Epidermal melanocyte (primary cell): Measurements from ENCODE around the gene ARHGEF10L.

ENCODE experiments used
- DNase-seq: peaks from one replicate; pipeline ENCODE4 v3.0.0; 2011; ENCODE audit warnings: low spot score; ENCODE audit not compliant: insufficient read length

The ARHGEF10L gene

DNA sequence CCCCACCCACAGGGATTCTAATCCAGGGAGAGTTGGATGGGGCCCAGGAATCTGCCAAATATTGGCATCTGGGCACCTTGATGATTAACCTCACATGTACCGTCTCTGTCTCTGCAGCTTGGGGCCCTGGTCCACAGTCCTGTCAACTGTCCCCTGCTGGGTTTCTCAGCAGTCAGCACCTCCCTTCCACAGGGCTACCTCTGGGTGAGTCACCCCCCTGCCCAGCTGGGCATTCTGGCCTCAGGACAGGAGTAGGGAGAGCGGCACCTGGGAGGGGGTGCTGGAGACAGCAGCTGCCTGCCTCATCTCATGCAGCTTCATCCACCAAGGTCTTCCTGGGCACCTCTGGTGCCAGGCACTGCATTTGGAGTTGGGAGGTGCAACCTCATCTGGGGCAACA is 115.0 kb downstream of the ARHGEF10L start:
- no peak for DNase-seq

DNA sequence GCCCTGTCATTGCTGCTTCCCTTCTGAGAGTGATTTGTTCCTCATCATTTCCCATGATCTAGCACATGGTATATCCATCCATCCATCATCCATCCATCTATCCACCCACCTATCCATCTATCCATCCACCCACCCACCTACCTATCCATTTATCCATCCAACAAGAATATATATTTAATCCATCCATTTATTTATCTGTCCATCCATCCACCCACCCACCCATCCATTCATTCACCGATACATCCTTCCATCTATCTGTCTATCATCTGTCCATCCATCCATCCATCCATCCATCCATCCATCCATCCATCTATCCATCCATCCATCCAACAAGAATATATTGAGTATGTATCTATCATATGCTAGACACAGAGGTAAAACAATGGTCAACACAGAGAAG is 115.7 kb downstream of the ARHGEF10L start:
- no peak for DNase-seq

DNA sequence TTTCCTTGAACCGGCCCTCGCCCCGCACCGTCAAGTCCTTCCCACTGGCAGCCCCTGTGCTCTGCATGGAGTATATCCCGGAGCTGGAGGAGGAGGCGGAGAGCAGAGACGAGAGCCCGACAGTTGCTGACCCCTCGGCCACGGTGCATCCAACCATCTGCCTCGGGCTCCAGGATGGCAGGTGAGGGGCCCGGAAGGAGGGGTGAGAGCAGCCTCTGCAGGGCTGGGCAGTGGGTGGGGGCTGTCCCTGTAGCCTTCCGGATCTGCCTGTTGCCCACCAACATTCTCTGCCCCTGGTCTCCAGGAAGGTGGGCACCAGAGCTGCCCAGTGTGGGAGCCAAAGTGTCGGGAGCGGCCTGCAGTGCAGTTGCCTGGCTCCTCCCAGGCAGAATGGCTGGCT is 116.4 kb downstream of the ARHGEF10L start:
- DNase-seq = no peak

DNA sequence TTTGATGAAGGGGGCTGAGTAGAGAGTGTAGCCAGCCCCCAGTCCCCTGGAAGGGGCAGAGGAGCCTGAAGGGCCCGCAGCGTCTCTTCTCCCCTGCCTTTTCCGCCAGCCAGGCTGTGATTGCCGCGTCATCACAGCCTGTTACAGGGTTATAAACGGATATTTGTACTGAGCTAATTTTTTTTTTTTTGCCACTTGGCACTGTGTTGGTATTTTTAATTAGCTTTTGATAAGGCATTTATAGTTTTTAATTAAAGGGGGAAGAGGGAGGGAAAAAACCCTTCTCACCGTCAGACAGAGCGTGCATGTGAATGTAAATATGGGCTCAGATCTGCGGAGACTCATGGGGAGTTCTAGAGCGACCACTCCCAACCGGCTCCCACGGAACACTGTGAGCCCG is 117.9 kb downstream of the ARHGEF10L start:
- DNase-seq = no peak

DNA sequence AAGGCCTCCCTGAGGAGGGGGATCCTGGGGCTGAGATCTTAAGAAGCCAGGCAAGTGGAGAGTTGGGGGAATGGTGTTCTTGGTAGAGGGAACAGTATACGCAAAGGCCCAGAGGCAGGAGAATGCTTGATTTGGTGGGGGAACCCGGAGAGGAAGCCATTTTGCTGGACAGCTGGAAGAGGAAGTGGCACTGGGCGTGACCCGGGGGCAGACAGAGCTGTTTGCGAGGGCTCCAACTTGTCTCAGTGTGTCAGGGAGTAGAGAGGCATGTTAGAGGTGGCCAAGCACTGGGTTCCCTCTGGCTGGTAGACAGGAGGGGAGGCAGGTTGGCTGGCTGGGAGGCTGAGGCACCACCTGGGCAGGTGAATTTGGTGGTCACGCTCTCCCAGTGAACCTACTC is 119.3 kb downstream of the ARHGEF10L start:
- no peak for DNase-seq

DNA sequence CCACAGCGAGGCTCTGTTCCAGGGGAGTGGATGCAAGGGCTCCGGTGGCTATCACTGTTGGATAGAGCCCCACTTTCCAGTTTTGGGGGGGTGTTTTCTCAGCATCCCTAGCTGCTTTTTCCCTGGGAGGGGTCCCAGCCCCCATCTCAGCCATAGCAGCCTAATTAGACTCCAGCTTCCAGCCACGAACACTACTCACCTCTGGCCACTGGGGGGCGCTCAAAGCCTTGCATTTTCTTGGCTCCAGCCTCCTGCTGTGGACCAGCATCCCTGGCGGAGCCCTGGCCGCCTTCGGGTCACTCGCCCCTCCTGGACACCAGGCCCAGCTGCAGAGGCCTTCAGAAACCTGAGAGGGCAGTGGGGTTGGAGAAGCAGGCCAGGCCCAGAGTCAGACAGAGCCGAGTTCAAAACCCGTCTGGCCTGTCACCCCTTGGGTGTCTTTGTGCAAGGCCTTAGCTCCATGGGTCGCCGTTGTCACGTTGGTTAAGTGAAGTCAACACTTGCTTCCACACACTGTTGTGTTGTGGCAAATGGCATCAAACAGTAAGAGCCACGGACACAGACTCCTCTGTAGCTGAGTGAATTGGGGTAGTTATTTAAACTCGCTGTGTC is 122.2 kb downstream of the ARHGEF10L start:
- DNase-seq = peak; percentile 71

DNA sequence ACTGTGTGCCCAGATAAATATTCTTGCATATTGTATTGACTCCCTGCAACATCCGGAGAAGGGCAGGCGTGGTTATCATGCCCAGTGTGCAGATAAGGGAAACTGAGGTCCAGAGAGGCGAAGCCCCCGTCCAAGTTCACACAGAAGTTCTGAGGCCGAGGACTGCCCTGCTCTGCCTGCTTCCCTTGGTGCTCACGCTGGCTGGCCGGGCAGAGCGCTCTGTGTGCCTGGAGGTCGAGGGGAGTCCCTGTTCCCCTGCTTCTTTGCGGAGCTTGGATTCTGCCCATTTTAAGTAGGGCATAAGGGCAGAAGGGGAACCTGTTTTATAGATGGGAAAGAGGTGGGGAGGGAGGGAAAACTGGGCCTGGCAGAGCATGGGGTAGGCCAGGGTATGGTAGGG is 122.8 kb downstream of the ARHGEF10L start:
- no peak for DNase-seq

DNA sequence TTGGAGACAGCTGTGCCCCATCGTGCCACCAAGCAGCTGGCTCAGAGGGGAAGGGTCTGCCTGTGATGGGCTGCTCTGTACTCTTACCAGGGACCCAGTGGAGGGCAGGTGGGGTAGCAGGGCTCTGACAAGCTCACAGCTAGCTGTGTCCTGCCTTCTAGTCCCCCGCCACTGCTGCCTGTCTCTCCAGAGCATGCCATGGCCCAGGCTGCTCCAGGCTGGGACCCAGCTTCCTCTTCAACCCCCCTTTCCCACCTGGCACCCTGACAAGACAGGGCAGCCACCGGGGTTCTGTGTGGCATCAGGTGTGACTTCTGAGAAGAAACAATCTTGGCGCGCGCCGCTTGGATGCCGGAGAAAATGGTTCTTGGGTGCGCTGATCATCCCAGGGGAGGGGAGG is 123.3 kb downstream of the ARHGEF10L start:
- DNase-seq = no peak

DNA sequence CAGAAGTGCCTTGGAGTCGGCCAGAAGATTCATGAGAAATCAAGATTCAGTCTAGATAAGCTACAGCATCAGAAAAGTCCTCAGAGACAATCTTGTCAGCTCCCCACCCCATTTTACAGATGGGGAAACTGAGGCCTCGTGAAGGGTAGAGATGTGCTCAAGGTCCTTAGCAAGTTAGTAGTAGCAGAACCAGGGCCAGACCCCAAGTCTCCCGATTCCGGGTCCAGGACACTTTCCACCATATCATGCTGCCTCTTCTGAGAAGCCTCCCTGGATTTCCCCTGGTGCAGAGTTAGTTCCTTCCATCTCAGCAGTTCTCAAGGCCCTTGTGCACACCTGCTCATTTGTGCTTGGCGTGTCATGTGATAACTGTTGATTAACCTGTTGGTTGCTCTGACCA is 124.1 kb downstream of the ARHGEF10L start:
- no peak for DNase-seq

DNA sequence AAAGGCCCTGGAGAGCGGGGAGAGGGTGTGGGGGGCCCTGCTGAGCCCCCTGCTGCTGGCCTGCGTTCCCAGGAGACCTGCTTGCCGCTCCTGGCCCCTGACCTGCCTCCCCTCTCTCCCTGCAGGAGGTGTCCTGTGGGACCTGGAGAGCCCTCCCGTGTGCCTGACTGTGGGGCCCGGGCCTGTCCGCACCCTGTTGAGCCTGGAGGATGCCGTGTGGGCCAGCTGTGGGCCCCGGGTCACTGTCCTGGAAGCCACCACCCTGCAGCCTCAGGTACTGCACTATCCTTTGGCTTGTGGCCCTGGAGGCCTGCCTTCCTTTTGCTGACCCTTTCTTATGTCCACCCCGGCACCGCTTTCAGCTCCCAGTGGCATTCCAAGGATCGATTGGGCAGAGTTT is 124.8 kb downstream of the ARHGEF10L start:
- DNase-seq = no peak

DNA sequence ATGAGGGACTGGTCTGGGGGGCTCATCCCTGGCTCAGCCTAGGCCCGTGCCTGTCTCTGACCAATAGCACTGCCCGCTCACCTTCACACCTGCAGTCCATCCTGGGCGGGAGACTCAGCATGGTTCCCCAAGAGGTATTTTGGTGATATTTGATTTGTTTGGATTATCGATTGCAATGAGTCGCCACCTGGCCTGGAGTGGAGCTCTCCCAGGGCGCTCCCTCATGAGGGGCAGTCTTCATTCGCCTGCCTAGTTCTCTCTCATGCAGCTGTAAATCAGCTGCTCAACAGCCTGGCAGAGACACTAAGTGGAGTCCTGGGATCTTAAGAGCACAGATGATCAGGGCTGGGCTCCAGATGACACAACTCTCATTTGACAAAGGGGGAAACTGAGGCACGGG is 125.6 kb downstream of the ARHGEF10L start:
- no peak for DNase-seq

DNA sequence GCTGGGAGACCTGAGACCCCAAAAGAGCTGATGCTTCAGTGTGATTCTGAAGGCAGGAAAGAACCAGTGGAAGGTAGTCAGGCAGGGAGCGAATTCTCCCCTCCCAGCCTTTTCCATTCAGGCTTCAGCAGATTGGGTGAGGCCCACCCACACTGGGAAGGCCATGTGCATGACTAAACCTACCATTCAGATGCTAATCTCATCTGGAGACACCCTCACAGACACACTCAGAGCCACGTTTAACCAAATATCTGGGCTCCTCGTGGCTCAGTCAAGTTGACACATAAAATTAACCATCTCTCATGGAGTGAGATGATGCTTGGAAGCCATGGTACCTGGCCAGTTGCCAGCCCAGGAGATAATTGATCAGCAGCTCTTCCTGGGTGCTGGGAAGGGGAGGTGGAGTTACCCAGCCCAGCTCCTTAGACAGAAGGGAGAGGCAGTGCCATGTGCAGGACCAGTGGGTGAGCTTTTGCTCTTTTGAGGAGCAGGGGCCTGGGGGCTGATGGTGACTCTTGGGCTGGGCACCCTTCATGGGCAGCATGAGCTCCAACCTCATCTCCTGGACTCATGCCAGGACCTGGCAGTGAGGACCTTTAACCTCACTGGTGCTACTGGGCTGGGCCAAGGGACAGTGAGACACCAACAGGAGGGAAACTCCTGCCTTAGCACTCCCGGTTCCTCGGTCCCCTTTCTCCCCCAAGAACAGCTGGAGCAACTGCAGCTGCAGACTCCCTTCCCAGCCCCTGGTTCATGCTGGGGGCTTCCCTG is 126.6 kb downstream of the ARHGEF10L start:
- no peak for DNase-seq

DNA sequence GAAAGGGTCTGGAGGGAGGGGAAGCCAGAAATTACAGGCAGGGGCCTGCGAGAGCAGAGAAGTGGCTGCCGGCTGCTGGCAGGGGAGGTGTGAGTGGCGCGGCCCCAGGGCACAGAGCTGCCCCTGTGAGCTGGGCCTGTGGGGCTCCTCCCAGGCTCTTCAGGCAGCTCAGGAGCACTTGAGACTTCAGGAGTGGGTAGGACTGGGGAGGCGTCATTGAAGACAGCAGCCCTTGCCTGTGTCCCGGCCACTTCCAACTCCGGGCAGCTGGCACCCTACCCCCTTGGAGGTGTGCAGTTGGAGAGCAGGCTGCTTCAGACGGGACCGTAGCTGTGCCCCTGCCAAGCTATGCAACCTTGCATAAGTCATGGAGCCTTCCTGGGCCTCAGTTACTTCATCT is 128.1 kb downstream of the ARHGEF10L start:
- DNase-seq = no peak

DNA sequence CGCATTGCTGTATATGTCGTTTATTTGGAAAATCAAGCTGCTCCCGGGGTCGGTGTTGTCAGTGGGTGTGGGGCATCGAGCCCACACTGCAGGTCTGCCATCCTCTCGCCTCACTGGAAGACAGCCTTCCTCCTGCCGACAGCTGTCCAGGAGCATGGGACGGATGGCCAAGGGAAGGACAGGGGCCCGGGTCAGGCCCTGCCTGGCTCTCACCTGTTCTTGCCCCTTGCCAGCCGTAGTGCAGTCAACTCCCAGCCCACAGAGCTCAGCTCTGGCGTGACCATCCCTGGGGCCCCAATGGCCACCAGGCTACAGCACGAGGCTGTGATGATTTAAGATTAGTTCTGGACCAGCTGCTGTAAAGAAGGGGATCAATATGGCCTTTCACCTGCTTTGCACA is 128.7 kb downstream of the ARHGEF10L start:
- DNase-seq = no peak

DNA sequence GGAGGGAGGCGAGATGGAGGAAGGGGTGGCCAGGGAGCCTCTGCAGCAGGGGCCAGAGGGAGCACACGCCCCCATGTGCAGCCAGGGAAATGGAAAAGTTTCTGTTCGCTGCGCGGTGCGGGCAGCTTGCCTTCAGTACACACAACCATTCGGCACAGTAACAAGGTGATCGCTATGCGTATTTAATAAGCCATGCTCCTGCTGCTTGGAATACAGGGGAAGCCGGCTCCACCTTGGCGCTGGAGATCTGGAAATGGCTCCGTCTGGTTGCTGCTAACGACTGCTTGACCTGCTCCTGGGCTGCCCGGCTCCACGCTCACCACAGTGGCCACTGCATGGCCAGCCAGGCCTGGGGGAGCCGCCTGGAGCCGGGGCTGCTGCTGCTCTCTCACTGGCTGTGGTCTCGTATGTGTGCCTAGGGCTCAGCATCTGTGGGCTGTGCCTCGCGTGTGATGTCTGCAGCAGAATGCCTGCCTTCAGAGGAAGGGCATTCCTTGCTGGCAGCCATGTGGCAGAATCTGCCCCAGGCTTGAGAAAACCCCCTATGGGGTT is 129.2 kb downstream of the ARHGEF10L start:
- no peak for DNase-seq

DNA sequence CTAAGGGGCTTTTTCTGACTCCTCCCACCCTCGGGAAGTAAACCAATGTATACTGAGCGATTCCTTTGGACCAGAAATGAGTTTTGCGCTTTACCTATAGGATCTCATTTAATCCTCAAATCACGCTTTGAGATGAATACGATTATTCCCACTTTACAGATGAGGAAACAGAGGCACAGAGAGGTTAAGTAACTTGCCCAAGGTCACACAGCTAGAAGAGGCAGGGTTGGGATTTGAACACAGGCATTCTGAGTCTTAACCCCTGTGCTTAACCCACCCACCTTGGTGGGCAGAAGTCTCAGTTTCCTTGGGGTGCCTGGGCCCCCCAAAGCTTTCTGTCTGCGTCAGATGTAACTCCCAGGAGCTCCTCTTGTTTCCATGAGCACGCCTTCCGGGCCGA is 129.8 kb downstream of the ARHGEF10L start:
- no peak for DNase-seq

DNA sequence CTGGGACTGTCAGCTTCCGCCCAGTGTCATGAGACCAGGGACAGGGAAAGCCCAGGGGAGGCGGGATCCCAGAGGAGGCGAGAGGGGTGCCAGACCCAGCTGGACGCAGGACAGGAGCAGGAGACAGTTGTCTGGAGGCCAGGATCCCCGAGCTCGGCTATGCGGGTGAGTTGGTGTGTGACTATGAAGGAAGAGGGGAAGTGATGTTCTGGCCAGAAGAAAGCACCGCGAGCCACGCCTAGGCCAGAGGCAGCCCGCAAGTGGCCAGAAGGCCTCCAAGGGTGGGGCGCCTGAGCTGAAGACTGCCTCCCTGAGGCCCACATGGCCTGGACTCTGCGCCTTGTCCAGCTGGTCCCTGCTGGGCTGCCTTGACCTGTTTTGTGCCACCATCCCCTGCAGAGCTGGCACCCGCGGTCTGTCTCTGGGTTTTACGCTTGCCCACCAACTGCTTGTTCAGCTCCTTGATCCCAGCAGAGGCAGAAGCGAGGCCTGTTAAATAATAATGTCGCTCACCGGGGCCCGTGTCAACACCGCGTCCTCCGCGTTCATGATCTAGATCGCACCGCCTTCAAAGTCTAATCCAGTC is 130.5 kb downstream of the ARHGEF10L start:
- DNase-seq = no peak

DNA sequence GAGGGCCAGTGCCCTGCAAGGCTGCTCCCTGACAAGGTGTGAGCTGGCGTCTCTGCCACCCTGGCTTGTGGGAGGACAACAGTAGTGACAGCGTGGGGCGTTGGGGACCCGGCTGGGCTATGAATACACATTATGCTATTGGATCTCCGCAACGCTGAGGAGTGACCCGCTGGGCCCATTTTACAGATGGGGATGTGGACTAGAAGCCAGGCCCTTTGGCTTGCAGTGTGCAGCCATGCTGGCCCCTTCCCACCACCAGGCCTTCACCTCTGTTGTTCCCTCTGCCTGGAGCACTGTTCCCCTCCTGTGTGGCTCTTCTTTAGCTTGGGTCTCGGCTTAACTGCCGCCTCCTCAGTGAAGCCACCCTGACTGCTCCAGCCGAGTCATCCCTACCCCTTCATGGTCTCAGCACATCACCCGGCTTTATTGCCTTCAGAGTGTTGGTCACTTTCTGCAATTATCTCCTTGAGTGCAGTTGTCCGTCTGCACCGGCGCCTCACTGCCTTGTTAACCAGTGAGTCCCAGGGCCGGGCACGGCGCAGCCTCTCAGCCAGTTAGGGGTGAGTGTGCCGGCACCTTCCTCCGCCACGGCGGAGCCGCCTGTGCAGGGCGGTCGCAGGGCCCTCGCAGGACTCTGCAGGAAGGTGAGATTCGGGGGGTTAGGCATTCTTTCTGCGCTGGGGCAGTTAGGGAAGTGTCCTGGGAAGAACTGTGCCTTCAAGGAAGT is 131.3 kb downstream of the ARHGEF10L start:
- no peak for DNase-seq

DNA sequence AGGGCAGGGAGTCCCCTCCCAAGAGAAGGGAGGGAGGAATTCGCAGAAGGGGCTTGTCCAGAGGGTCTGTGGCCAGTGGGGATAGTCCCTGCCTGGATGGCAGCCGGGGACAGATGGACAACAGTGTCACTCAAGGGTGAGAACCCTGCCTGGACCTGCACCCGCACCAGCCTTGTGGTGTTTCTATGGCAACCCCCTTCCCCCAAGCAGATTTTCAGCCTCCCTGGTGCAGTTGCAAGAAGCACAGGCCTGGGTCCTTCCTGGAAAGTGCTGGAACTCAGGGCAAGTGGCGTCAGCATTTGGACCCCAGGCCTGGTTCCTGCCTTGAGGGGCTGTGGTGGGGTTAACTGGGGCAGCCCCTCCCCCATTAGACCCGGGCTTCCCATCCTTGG is 131.8 kb downstream of the ARHGEF10L start:
- no peak for DNase-seq

DNA sequence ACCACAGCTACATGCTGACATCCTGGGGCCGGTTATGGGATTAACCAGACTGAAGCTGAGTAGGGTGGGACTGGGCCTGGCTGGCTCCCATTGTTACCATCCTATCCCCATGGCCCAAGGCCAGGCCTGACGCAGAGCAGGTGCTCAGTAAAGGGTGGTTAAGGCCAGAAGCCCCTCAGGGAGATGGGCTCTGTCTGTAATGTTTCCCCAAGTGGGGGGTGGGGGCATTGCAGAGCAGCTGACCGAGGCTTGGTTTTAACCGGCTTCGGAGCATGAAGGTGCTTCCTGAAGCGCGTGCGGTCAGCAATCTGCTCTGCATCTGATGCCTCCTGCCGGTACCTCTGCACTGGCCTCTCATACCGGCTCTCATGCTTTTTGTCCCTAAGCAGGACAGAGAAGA is 132.2 kb downstream of the ARHGEF10L start:
- no peak for DNase-seq

DNA sequence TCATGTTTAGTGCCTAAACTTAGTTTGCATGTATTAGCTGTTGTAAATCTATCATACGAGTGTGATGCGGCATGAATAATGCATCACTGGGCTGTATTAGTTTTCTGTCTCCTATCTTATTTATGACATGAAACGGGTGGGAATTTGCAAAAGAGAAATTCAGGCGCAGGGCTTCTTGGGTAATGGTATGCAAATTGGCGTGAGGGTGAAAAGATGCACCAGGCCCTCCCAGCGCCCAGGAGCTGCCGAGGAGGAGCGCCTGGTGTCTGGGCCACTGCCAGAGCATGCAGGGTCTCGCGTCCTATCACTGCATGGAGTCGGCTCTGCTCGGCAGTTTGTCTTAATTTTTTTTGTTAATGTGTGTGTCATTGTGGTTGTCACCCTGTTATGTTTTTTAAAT is 132.7 kb downstream of the ARHGEF10L start:
- DNase-seq = no peak
